Measurements from ENCODE around the gene BPIFA2.

DNA sequence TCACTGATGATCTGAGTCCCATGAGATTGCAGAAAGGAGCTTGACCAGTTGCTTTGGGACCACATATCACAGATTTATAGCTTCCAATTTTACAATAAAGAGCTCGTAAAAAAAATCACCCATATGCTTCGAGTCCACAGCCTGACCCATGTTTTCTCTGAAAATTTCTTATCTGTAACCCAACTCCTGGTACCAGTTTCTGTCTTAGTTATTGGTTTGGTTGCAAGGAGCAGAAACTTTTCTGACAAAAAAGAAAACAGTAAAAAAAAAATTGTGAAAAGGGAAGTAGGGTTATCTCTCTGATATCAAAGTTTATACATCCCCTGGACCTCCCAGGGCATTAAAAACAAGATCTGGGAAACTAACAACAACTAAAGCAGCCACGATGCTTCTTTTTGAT, 30.8 kb upstream of the BPIFA2 start:
- TF ChIP-seq, protein P1, sequence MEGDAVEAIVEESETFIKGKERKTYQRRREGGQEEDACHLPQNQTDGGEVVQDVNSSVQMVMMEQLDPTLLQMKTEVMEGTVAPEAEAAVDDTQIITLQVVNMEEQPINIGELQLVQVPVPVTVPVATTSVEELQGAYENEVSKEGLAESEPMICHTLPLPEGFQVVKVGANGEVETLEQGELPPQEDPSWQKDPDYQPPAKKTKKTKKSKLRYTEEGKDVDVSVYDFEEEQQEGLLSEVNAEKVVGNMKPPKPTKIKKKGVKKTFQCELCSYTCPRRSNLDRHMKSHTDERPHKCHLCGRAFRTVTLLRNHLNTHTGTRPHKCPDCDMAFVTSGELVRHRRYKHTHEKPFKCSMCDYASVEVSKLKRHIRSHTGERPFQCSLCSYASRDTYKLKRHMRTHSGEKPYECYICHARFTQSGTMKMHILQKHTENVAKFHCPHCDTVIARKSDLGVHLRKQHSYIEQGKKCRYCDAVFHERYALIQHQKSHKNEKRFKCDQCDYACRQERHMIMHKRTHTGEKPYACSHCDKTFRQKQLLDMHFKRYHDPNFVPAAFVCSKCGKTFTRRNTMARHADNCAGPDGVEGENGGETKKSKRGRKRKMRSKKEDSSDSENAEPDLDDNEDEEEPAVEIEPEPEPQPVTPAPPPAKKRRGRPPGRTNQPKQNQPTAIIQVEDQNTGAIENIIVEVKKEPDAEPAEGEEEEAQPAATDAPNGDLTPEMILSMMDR (IDR thresholded peaks at IDR 0.05; ENCODE audit: low read depth, low read length, poor library complexity, severe bottlenecking), result no peak
- no peak for TF ChIP-seq EZH2phosphoT487 (IDR thresholded peaks at IDR 0.05; ENCODE audit: borderline replicate concordance, low read length)
